ENCODE data around the gene TXNRD1.

Gene TXNRD1

GRCh38 chr12:104385510-104385909 is 169.9 kb downstream of the TXNRD1 start:
- ChIA-PET POLR2A (no interaction called here), CTCF (no interaction called here)
- no peaks in the 10 kb centered on the region for H3K4me1 ChIP-seq (ENCODE audit: control insufficient read depth, insufficient read depth, low read length)
- TF ChIP-seq ZNF513 (tag by site-specific recombination; IDR thresholded peaks at IDR 0.05) (peak; percentile 83), SALL2 (tag by site-specific recombination; IDR thresholded peaks at IDR 0.05; ENCODE audit: borderline replicate concordance) (no peak)
- H3K27ac ChIP-seq (ENCODE audit: extremely low read depth, low read depth, low read length) = no peak overlapping the region
- no peaks in the 10 kb centered on the region for H3K9me3 ChIP-seq (ENCODE audit: control insufficient read depth, insufficient read depth, low read depth, low read length)
- no peaks in the 10 kb centered on the region for H3K36me3 ChIP-seq (ENCODE audit: control insufficient read depth in 2 of 2, insufficient read depth in 1 of 2, low read length in 2 of 2)
- no peak overlapping the region for H3K4me3 ChIP-seq (ENCODE audit: low read depth, low read length)

- Histone ChIP-seq H3K36me3 (ENCODE audit: control insufficient read depth in 2 of 2, insufficient read depth in 1 of 2, low read length in 2 of 2) (no peaks in the 10 kb centered on the region), H3K9me3 (ENCODE audit: control insufficient read depth, insufficient read depth, low read depth, low read length) (no peaks in the 10 kb centered on the region), H3K27ac (ENCODE audit: extremely low read depth, low read depth, low read length) (no peak overlapping the region), H3K4me1 (ENCODE audit: control insufficient read depth, insufficient read depth, low read length) (no peaks in the 10 kb centered on the region), H3K4me3 (ENCODE audit: low read depth, low read length) (no peak overlapping the region)
- ChIA-PET CTCF (no interaction called here), POLR2A (no interaction called here)
- TF ChIP-seq ZNF664 (tag by site-specific recombination; IDR thresholded peaks at IDR 0.05) (0 out of 2 replicates have a peak, but pooled peaks have one; percentile 11), ZNF335 (tag by site-specific recombination; conservative IDR thresholded peaks at IDR 0.05) (peak; percentile 34), SP3 (tag by site-specific recombination; IDR thresholded peaks at IDR 0.05) (no peak)
Observed at GRCh38 chr12:104386461-104386860, 170.9 kb downstream of the TXNRD1 start.

- Histone ChIP-seq H3K27ac (ENCODE audit: extremely low read depth, low read depth, low read length) (no peak overlapping the region), H3K36me3 (ENCODE audit: control insufficient read depth in 2 of 2, insufficient read depth in 1 of 2, low read length in 2 of 2) (no peaks in the 10 kb centered on the region), H3K9me3 (ENCODE audit: control insufficient read depth, insufficient read depth, low read depth, low read length) (no peaks in the 10 kb centered on the region), H3K4me1 (ENCODE audit: control insufficient read depth, insufficient read depth, low read length) (no peaks in the 10 kb centered on the region), H3K4me3 (ENCODE audit: low read depth, low read length) (no peak overlapping the region)
- ChIA-PET CTCF (interaction anchor here (0.7 to 0.8 kb wide), 2 partner anchors 352 to 668 kb away, joined by 3 read pairs; no protein-coding TSS in a partner anchor), POLR2A (no interaction called here)
- TF ChIP-seq ZNF18 (tag by site-specific recombination; IDR thresholded peaks at IDR 0.05) = no peak
- no peak for TF ChIP-seq ZBTB6 (tag by site-specific recombination; IDR thresholded peaks at IDR 0.05)
- TF ChIP-seq ZBTB49 (tag by site-specific recombination; IDR thresholded peaks at IDR 0.05; ENCODE audit: low read depth) = no peak
- TF ChIP-seq ZNF48 (tag by site-specific recombination; IDR thresholded peaks at IDR 0.05) = no peak
- TF ChIP-seq GFI1B (tag by site-specific recombination; IDR thresholded peaks at IDR 0.05) = no peak
- no peak for TF ChIP-seq ZNF501 (tag by site-specific recombination; IDR thresholded peaks at IDR 0.05)
- no peak for TF ChIP-seq ZSCAN4 (tag by site-specific recombination; IDR thresholded peaks at IDR 0.05)
- no peak for TF ChIP-seq ZNF174 (tag by site-specific recombination; IDR thresholded peaks at IDR 0.05)
- 0 out of 2 replicates have a peak, but pooled peaks have one; percentile 71 for TF ChIP-seq ZNF776 (tag by site-specific recombination; IDR thresholded peaks at IDR 0.05; ENCODE audit: borderline replicate concordance)
- TF ChIP-seq ZSCAN23 (tag by site-specific recombination; IDR thresholded peaks at IDR 0.05) = no peak
- TF ChIP-seq ZNF184 (tag by site-specific recombination; IDR thresholded peaks at IDR 0.05) = peak; percentile 73; the same call in 1 of the 2 replicates
- TF ChIP-seq ZNF529 (tag by site-specific recombination; IDR thresholded peaks at IDR 0.05; ENCODE audit: insufficient replicate concordance) = peak; percentile 13
- peak; percentile 64; the same call in 1 of the 2 replicates for TF ChIP-seq ZNF561 (tag by site-specific recombination; IDR thresholded peaks at IDR 0.05; ENCODE audit: borderline replicate concordance)
- no peak for TF ChIP-seq INSM2 (tag by site-specific recombination; IDR thresholded peaks at IDR 0.05)
- TF ChIP-seq ZNF16 (tag by site-specific recombination; IDR thresholded peaks at IDR 0.05; ENCODE audit: low read depth) = no peak
- TF ChIP-seq ZNF768 (tag by site-specific recombination; IDR thresholded peaks at IDR 0.05) = no peak
- TF ChIP-seq ZNF175 (tag by site-specific recombination; IDR thresholded peaks at IDR 0.05) = no peak
Observed at GRCh38 chr12:104387190-104387589, 171.6 kb downstream of the TXNRD1 start.
